Activated CD4-positive, alpha-beta T cell treated with anti-CD3 and anti-CD28 coated beads, Interleukin-2, amount 50 U/mL, for 24 hours (primary cell): ENCODE data around the gene ANGPTL7.
"Not testable (repeated sequence)": the region's sequence is repeated elsewhere in the genome, so short reads cannot be mapped to it uniquely, and the experiment has no call there.

Source experiments
- DNase-seq, 2 donors: peaks; one replicate each; pipeline ENCODE4 v3.0.0-alpha.2; 2020; ENCODE audit warnings: low read depth in 1 of 2, low spot score in 1 of 2

Gene ANGPTL7

DNA sequence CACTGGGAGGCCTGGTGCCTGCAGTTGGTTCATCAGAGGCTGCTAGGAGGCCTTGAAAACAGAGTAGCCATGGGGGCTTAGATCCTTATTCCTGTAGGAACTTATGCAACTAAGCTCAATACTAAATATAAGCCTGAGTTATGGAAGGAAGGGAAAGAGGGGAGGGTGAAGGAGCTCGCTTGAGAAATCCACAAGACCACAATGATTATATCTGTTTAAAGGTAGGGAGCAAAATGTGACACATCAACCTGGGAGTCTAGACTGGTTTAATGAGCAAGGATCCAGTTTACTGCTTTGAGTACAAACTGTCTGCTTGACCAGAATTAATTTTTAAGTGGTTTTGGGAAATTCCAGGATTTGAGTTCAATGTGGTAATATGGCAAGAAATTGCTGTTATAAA, 20.4 kb upstream of the ANGPTL7 start:
- DNase-seq, result no peak

DNA sequence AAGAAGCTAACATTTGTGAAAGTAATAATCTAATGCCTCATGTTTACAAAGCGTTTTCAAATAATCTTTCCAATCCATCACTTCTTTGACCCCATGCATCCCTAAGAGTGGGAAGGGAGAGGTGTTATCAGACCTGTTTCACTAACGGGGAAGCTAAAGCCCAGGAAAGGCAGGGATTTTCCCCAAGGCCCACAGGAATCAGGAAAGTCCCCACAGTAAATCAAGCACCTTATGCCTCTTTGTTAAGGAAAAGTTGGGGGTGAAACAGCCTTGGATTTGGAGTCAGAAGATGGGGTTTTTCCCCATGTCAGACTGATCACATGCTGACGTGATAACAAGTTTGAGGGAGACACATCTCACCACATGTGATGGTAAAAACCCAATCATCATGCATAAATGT, 20.0 kb upstream of the ANGPTL7 start:
- DNase-seq, result no peak

DNA sequence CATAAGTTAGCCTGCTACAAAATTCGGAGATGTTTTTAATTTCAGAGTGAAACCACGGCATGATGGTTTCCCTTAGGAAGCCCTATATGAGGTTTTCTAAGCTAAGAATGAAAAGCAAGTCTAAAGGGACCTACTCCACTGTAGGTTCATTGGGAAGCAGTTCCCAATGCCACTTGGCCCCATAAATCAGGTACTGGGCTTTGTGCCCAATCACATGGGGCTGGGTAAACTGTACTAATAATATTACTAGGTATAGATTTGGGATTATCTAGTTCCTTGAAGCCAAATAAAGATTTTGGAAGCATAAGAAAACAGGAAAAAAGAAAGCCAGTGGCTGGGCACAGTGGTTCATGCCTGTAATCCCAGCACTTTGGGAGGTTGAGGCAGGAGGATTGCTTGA, 19.1 kb upstream of the ANGPTL7 start:
- no peak for DNase-seq

DNA sequence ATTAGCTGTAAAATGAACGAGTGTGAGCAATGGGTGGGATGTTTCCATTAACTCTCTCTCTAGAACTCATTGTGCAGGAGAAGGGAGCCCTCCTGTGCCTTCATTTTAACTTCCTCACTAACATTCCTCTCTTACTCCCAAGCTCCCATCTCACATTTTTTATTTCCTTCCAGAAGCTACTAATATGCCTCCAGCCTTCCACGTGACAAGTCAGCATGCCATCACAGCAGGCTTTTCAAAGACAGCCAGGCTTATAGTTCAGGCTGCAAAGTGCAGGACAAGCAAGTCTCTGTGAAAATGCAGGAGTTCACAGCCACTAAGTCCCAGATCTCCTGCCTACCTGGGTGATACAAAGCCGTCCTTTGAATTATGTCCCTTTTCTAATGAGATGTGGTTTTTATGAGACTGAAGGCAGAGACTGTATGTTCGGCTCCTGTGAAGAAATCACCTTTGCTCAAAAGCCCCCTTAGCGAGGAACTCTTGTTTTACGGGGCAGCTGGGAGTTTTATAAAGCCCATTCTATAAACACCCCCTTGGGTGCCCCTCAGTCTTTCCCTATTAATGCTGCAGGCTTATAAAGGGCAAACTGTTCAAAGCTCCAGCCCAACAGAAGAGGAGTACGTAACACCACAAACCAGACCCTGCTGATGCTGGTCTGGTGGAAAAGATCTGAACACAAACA, 14.8 kb upstream of the ANGPTL7 start:
- no peak for DNase-seq

DNA sequence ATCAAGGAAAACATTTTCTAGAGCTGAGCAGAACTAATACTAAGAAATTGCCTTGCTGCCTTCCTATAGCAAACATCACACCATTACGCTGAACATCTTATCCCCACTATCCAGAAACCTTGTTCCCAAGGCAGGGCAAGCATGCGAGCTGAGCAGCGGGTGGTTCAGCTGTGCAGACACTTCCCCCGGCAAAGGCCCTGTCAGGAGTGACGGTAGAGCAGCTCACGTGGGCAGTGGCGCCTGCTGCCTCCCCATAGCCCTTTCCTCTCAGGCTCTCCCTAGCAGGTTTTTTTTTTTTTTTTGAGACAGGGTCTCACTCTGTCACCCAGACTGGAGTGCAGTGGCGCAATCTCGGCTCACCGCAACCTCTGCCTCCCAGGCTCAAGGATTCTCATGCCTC, 13.7 kb upstream of the ANGPTL7 start:
- no peak for DNase-seq

DNA sequence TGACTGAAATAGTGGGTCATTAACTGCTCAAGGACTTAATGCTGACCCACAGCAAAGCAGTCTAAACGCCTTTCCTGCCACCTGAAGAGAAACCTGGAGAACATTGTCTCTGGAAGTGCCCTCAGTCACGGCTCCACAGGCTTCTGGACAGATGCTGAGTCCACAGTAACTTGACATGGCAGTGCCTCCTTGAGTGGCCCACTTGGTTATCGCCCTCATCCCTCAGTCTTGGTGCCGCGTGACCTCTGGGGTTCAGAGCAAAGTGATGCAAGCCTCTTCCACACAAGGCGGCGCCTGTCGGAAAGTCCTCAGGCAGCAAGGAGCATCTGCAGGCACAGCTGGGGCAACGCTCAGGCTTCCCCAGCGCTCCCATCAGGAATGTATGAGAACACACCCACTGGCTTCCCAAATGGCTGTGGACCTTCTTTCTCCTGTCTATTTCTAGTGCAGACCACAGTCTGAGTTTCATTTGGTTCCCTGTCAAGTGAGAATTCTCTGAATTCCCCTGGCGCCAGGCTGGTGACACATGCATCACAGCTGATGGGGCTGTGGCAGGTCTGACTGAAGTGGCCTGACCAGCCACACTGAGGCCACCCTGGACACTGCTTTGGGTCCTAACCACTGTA, 13.0 kb upstream of the ANGPTL7 start:
- DNase-seq, result no peak

DNA sequence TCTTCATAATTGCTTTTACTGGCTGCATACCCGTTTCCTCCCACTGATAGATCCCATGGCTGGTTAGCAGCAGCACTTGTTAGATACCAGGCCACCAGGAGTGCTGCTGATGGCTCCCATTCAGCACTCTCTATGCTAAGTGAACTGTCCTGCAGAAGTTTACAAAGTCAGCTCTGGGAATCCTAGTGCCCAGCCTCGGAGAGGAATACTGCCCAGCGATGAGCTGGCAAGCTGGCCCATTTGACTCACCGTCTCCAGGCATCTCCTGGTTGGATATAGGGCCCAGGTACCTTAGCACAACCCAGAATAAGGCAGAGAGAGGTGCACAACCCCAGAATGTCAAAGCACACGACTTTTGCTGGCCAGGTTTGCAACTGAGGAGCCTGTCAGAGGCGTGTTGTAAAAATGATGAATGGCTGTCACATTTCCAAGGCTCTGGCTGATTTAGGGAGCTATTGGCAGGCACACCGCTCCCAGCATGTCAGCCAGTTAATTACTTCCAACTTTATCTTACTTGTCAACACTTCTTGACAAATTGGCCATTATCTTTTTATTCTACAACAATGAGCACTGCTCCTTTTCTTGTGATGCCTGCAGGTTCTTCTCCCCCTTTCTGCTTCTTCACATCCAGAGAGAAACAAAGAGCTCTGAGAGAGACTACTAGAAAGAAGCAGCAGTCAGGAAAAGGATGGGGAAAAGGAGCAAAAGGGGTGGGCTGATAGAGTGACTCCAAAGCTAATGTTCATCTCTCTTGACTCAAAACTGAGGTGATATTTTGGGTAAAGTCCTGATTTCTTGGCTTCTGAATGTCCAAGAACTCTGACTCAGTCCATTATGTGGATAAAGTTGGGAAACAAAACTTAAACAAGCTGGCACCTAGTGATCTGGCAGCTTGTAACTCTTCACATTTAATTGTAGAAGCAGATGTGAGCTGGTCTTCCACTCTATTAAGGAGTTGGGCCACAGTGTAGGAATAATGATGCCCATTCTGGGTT, 10.8 kb upstream of the ANGPTL7 start:
- no peak for DNase-seq

DNA sequence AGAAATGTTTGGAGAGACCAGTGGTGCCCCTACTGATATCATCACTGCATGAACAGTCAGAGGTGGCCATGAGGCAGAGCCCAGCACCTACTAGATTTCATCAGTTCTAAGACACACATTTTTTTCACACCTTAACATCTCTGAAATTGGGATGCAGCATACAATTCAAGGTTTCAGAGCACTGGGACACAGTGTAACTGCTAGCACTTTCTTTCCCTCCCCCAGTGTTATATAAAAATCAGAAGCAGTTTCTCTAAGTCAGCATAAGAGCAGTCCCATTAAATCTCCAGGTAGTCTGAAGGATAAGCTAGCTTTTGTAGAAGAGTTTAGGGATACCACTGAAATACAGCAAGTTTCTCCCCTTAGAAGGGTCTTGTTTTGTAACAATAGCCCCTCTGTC, 10.0 kb upstream of the ANGPTL7 start:
- no peak for DNase-seq

DNA sequence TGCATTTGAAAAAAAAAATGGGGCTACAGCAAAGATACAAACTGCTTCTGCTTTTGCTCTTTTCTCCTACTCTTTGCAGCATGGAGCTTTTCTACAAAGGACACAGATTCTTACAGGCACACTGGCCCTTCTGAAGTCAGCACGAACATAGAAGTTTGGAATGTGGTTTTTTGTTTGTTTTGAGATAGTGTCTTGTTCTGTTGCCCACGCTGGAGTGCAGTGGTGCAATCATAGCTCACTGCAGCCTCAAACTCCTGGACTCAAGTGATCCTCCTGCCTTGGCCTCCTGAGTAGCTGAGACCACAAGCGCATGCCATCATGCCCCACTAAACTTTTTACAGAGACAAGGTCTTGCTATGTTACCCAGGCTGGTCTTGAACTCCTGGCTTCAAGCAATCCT, 9.4 kb upstream of the ANGPTL7 start:
- not testable (repeated sequence) for DNase-seq

DNA sequence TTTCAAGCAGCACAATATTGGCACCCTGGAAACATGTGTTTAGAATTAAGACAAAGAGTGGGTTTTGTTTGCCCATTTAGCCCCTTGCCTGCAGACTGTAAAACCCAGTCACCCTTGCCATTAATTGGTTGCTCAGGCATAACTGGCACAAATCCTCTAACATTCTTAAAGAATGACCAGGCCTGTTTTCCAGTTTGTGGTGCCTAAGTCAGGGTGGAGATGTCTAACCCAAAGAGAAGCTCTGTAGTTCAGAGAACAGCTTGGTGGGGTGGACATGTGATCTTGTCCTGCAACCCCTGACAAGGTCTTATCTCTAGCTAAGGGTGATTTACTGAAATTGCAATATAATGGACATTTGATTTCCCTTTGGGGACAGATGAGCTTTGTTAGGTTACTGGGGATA, 8.8 kb upstream of the ANGPTL7 start:
- no peak for DNase-seq

DNA sequence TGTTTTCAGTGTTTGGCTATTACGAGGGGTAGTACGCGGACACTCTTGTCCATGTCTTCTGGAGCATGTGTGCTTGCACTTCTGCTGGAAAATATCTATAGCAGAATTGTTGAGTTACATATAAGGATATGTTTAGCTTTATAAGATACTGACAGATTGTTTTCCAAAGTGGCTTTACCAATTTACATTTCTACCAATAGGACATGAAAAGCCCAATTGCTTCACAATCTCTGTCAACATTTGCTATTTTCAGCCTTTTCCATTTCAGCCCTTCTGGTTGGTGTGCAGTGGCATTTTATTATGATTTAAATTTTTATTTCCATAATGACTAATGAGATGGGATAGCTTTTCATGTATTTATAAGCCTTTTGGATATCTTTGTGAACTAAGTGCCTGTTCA, 6.3 kb upstream of the ANGPTL7 start:
- no peak for DNase-seq

DNA sequence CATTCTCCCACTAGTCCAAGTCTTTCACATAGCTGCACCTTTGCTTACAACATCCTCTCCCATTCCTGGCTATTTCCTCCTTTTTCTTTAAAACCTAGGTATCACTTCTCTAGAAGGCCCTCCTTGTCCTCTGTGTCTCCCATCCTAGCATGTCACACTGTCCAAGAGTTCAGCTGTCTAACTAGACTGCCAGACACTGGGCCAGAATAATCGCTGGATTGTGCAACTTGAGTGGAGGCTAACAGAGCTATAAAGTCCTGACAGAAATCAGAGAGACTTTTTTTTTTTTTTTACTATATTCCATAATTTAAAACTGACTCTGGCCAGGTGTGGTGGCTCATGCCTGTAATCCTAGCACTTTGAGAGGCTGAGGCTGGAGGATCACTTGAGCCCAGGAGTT, 4.2 kb upstream of the ANGPTL7 start:
- no peak for DNase-seq

DNA sequence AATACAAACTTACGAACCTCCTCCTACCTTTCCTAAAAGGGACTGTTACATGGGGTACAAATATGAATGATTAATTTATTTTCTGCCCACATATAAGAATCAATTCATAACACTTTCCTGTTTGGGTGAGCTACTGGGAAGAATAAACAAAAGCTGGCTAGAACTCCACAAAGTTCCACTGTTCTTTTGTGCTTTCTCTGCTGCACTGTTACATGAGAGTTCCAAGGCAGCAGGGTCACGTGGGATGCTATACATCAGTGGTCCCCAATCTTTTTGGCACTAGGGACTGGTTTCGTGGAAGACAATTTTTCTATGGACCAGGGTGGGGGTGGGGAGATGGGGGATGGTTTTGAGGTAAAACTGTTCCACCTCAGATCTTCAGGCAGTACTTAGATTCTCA, 2.2 kb upstream of the ANGPTL7 start:
- no peak for DNase-seq

DNA sequence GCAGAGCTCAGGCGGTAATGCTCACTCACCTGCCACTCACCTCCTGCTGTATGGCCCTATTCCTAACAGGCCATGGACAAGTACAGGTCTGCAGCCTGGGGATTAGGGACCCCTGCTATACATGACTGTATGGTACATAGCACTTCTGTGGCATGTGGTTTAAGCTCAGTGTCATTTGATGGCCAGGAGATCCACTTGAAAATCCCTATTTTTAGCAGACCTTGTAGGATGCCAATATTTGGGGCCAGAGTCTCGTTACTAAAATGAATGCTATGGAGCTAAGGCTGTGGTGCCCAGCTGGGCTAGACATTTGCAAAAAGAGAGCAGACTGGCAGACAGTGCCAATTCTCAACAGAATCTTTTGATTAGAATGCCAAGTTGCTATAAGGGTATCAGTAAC, 1.7 kb upstream of the ANGPTL7 start:
- no peak for DNase-seq

DNA sequence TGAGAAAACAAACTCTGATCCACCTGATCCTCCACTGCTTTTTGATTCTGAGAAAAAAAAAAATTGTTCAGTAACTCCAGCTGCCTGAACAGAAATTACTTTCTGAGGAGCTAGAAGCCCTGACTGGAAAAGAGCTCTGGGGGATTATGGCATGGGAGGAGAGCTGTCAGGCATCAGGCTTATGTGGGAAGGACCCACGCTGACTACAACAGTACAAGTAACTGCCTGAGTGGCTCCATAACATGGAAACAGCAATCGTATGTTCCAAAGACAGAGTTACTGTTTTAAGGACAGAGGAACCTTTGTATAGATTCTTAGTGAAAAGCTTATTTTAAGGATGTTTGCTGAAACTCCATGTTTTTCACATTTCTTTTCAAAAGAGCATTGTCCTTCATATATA, 1.2 kb upstream of the ANGPTL7 start:
- no peak for DNase-seq

DNA sequence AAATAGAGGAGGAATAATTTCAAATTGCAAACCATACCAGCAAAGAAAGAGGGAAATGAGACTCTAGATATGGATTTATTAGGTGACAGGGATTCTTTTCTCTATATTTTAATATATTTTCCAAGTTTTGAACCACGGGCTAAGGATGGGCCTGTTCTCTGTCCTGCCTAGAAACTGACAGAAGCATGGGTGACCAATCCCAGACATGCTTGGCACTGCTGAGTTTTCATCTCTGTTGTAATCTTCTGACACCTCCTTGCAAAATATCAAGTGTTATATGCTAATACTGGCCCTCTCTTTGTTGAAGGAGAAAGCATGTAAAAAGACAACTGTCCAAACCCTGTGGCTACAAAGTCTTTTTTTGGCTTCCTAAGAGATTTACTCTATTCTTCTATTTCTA, 774 bp upstream of the ANGPTL7 start:
- DNase-seq, result no peak

DNA sequence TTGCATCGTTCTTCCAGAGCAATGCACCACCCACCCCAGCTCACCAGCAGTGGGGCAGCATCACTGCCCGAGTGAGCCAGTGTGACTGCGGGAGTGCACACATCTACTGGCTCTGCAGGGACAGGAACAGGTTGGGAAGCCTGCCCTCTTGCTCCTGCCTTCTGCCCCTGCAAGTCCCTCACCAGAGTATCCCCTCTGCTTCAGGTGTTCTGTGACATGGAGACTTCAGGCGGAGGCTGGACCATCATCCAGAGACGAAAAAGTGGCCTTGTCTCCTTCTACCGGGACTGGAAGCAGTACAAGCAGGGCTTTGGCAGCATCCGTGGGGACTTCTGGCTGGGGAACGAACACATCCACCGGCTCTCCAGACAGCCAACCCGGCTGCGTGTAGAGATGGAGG, 4.2 kb downstream of the ANGPTL7 start:
- DNase-seq, result no peak

DNA sequence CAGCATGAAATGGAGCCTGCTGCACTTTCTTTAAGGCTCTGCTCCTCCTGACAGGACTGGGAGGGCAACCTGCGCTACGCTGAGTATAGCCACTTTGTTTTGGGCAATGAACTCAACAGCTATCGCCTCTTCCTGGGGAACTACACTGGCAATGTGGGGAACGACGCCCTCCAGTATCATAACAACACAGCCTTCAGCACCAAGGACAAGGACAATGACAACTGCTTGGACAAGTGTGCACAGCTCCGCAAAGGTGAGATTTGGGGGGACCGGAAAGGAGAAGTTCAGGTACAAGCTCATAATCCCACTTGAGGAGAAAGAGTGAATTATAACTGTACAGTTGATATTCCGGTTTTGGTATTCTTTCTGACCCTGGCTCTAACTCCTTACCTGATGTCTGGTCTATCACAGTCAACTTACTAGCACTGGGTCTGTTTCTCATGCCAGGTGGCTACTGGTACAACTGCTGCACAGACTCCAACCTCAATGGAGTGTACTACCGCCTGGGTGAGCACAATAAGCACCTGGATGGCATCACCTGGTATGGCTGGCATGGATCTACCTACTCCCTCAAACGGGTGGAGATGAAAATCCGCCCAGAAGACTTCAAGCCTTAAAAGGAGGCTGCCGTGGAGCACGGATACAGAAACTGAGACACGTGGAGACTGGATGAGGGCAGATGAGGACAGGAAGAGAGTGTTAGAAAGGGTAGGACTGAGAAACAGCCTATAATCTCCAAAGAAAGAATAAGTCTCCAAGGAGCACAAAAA, 5.4 kb downstream of the ANGPTL7 start:
- no peak for DNase-seq

DNA sequence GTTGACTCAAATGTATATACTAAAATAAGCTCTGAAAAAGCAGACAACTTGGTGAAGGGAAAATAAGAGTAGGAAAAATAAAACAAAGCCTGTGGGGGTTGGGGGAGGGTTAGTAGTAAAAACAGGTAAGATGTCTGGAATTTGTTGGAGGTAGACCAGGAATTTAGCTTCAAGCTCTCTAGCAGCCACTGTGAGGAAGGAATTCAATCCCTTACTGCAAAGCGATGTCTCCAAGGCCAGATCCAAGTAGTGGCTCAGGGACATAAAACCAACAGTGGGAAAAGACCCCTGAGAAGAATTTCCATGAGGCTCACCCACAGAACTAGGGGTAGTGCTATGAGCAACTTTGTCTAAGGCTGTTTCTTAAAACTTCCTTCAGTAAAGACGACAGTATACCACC, 7.8 kb downstream of the ANGPTL7 start:
- DNase-seq, result no peak

DNA sequence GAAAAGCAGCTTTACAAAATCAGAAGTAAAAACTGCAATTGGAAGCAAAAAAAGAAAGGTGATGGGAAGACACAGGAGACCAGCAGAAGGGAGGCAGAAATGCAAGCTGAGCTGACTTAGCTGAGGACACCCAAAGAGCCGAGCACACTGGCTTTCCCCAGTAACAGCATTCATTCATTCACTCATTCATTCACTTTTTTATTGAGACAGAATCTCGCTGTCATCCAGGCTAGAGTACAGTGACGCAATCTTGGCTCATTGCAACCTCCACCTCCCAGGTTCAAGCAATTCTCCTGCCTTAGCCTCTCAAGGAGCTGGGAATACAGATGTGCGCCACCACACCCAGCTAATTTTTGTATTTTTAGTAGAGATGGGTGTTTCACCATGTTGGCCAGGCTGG, 8.2 kb downstream of the ANGPTL7 start:
- no peak for DNase-seq

DNA sequence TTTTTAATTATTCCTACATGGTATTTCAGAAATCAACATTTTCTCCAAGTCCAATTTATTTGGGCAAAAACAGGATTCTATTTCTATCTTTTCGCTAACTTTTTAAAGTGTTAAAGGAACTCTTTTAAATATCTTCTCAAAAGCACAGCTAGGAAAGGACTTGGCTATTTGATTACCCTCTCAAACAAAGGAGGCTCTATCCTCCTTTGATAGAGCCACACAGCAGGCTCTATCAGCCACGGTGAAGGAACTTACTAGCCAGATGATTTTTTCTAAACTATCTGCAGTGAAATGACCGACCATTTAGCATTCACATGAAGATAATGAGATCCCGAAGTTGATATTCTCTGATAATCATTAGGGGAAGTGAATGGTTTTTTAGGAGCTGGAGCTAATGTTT, 9.1 kb downstream of the ANGPTL7 start:
- DNase-seq, result no peak
